HCT116 (cell line): Measurements from ENCODE around the gene SCTR. TPM values are rescaled to one million over a fixed set of nuclear protein-coding genes. Genes with fewer than 3 reads are reported as not detected.

ENCODE experiments used
- ATAC-seq: fragments of 200-7000 bp; cut with Tn5 transposase; 2 replicates; pipeline ENCODE4 v1.9.1; 2020; ENCODE audit warnings: mild to moderate bottlenecking, moderate library complexity
- BruUV-seq: library from RNA; stranded (reverse); fragments of 400-500 nt; replicated peaks from 2 replicates; lab custom pipeline; 2021; lab: Mats Ljungman, UMichigan
- CTCF ChIA-PET: fragments of 300-600 bp; sonication (Branson Sonifier 250); formaldehyde crosslinking; loops from one replicate; lab custom pipeline; 2021; ENCODE audit warnings: antibody characterized with exemption; lab: Charles Lee
- POLR2A ChIA-PET: fragments of 300-600, 350-600 bp; sonication (Branson Sonifier 250); formaldehyde crosslinking; loops from one replicate; lab custom pipeline; 2021; ENCODE audit warnings: antibody characterized with exemption; lab: Charles Lee
- RAD21 ChIA-PET, 2 experiments: fragments of 300-600 bp; sonication (Branson Sonifier 250); formaldehyde crosslinking; loops; one replicate each; lab custom pipeline; 2023; ENCODE audit warnings: low total read pairs in 2 of 2; ENCODE audit not compliant: uncharacterized antibody in 2 of 2, unreplicated experiment in 2 of 2, low non-redundant PET in 1 of 2; lab: Charles Lee
- DNase-seq: peaks from one replicate; pipeline ENCODE4 v3.0.0-alpha.2; 2010; ENCODE audit warnings: low read depth, low spot score
- H2AFZ ChIP-seq: fragments of 200-600 bp; shearing (Covaris generic), sonication (generic); 2 replicates; pipeline ENCODE4 v1.6.1; 2017; ENCODE audit warnings: low read depth, mixed run types, mixed read lengths, antibody characterized with exemption, low read length; ENCODE audit not compliant: poor library complexity, severe bottlenecking
- H3K27ac ChIP-seq: 2 replicates; pipeline ENCODE4 v1.5.1; 2012; ENCODE audit warnings: low read depth, low read length
- H3K27me3 ChIP-seq: fragments of 200-600 bp; sonication (generic); 2 replicates; pipeline ENCODE4 v1.6.1; 2016; ENCODE audit warnings: mixed run types, low read length, mixed read lengths; ENCODE audit not compliant: insufficient read depth
- H3K36me3 ChIP-seq, 2 experiments: fragments of 200-500 bp in 1 of 2; fragments of 200-600 bp in 1 of 2; sonication (Bioruptor generic) in 1 of 2; sonication (generic) in 1 of 2; 2 replicates each; pipeline versions ENCODE4 v1.5.1 to v1.6.1; 2014 to 2016; ENCODE audit warnings: low read length in 2 of 2, inconsistent platforms in 1 of 2, mixed read lengths in 1 of 2, mixed run types in 1 of 2; ENCODE audit not compliant: insufficient read depth in 2 of 2, control insufficient read depth in 1 of 2
- H3K4me1 ChIP-seq, 2 experiments: fragments of 200-600 bp in 1 of 2; sonication (generic) in 1 of 2; 2 replicates each; pipeline versions ENCODE4 v1.5.1 to v1.6.1; 2012 to 2017; ENCODE audit warnings: low read length in 2 of 2, inconsistent platforms in 1 of 2, mild to moderate bottlenecking in 1 of 2, mixed read lengths in 1 of 2, mixed run types in 1 of 2, moderate library complexity in 1 of 2; ENCODE audit not compliant: insufficient read depth in 2 of 2, control insufficient read depth in 1 of 2
- H3K4me2 ChIP-seq: fragments of 200-600 bp; sonication (generic); 2 replicates; pipeline ENCODE4 v1.6.1; 2017; ENCODE audit warnings: mixed run types, low read length, mixed read lengths
- H3K4me3 ChIP-seq, 2 experiments: fragments of 200-600 bp in 1 of 2; sonication (generic) in 1 of 2; replicated peaks in 1 of 2; 2 replicates each; pipeline ENCODE4 v1.5.1; 2011 to 2016; ENCODE audit warnings: low read length in 2 of 2, control low read depth in 1 of 2, low read depth in 1 of 2, mild to moderate bottlenecking in 1 of 2, mixed read lengths in 1 of 2, mixed run types in 1 of 2
- H3K79me2 ChIP-seq: fragments of 200-600 bp; sonication (generic); 2 replicates; pipeline ENCODE4 v1.6.1; 2017; ENCODE audit warnings: mild to moderate bottlenecking, mixed run types, low read length, moderate library complexity, mixed read lengths; ENCODE audit not compliant: insufficient read depth
- H3K9ac ChIP-seq: fragments of 200-600 bp; sonication (generic); 2 replicates; pipeline ENCODE4 v1.6.1; 2016; ENCODE audit warnings: low read length, mixed read lengths
- H3K9me2 ChIP-seq: fragments of 200-600 bp; sonication (generic), shearing (Covaris generic); 2 replicates; pipeline ENCODE4 v1.6.1; 2017; ENCODE audit warnings: mixed run types, mild to moderate bottlenecking, moderate library complexity; ENCODE audit not compliant: insufficient read depth
- H3K9me3 ChIP-seq, 2 experiments: fragments of 200-500 bp in 1 of 2; fragments of 200-600 bp in 1 of 2; sonication (Bioruptor generic) in 1 of 2; sonication (generic) in 1 of 2; 2 replicates each; pipeline ENCODE4 v1.6.1; 2014 to 2017; ENCODE audit warnings: low read length in 2 of 2, mixed read lengths in 2 of 2, inconsistent platforms in 1 of 2, low read depth in 1 of 2, mild to moderate bottlenecking in 1 of 2, mixed run types in 1 of 2, moderate library complexity in 1 of 2; ENCODE audit not compliant: control insufficient read depth in 1 of 2, insufficient read depth in 1 of 2
- H4K20me1 ChIP-seq: fragments of 200-600 bp; sonication (generic), shearing (Covaris generic); 2 replicates; pipeline ENCODE4 v1.6.1; 2017; ENCODE audit warnings: mixed run types, mild to moderate bottlenecking, moderate library complexity; ENCODE audit not compliant: insufficient read depth
- CBX3 ChIP-seq: IDR thresholded peaks from 2 replicates; pipeline ENCODE4 v1.6.1; 2012; ENCODE audit warnings: low read depth
- EGR1 ChIP-seq: IDR thresholded peaks from 2 replicates; pipeline ENCODE4 v1.6.1; 2012; ENCODE audit warnings: low read depth
- EZH2 ChIP-seq: fragments of 200-600 bp; sonication (generic); IDR thresholded peaks from 2 replicates; pipeline ENCODE4 v1.6.1; 2017; ENCODE audit warnings: antibody characterized with exemption, mixed run types
- EZH2phosphoT487 ChIP-seq: fragments of 200-600 bp; IDR thresholded peaks from 2 replicates; pipeline ENCODE4 v1.6.1; 2018; ENCODE audit warnings: antibody characterized with exemption, borderline replicate concordance
- FOSL1 ChIP-seq: IDR thresholded peaks from 2 replicates; pipeline ENCODE4 v1.6.1; 2012; ENCODE audit warnings: low read depth
- JUND ChIP-seq: IDR thresholded peaks from 2 replicates; pipeline ENCODE4 v1.6.1; 2012
- MAX ChIP-seq: IDR thresholded peaks from 2 replicates; pipeline ENCODE4 v1.6.1; 2012
- POLR2AphosphoS5 ChIP-seq: IDR thresholded peaks from 2 replicates; pipeline ENCODE4 v1.6.1; 2011; ENCODE audit warnings: mild to moderate bottlenecking, low read depth, low read length, moderate library complexity
- RAD21 ChIP-seq: IDR thresholded peaks from 2 replicates; pipeline ENCODE4 v1.6.1; 2012; ENCODE audit warnings: low read depth, mild to moderate bottlenecking
- REST ChIP-seq: IDR thresholded peaks from 2 replicates; pipeline ENCODE4 v1.6.1; 2012; ENCODE audit warnings: low read depth
- SIN3A ChIP-seq: IDR thresholded peaks from 2 replicates; pipeline ENCODE4 v1.6.1; 2012; ENCODE audit warnings: low read depth
- SRF ChIP-seq: IDR thresholded peaks from 2 replicates; pipeline ENCODE4 v1.6.1; 2012; ENCODE audit warnings: low read depth
- ZFX ChIP-seq: fragments of 450-650 bp; IDR thresholded peaks from 2 replicates; pipeline ENCODE4 v1.6.1; 2017
- ZNF274 ChIP-seq: fragments of 200-500 bp; sonication (Bioruptor generic); IDR thresholded peaks from 2 replicates; pipeline ENCODE4 v1.6.1; 2014; ENCODE audit warnings: mild to moderate bottlenecking, low read depth, low read length, inconsistent platforms
- intact Hi-C: fragments of 100-400 bp; cut with micrococcal nuclease; formaldehyde crosslinking; loops from 2 replicates; pipeline ENCODE4 v1.10.0; 2022
- total RNA-seq: library from RNA; stranded (reverse); gene quantifications from one replicate; pipeline ENCODE4 v1.2.1, GENCODE V29; 2021; ENCODE audit not compliant: unreplicated experiment
- TF ChIP-seq, protein P1 (sequence below), 3 experiments: fragments of 200-600 bp in 1 of 3; sonication (generic) in 1 of 3; IDR thresholded peaks in 2 of 3; conservative IDR thresholded peaks in 1 of 3; 2 replicates each; pipeline ENCODE4 v1.5.1; 2012 to 2017; ENCODE audit warnings: low read depth in 2 of 3, low read length in 2 of 3, antibody characterized with exemption in 1 of 3, borderline replicate concordance in 1 of 3, control low read depth in 1 of 3, mild to moderate bottlenecking in 1 of 3, mixed read lengths in 1 of 3, mixed run types in 1 of 3, moderate library complexity in 1 of 3; ENCODE audit not compliant: insufficient read depth in 1 of 3
- TF ChIP-seq, protein P2 (sequence below): IDR thresholded peaks from 2 replicates; pipeline ENCODE4 v1.6.1; 2012
- TF ChIP-seq, protein P3 (sequence below): IDR thresholded peaks from 2 replicates; pipeline ENCODE4 v1.6.1; 2011; ENCODE audit warnings: mild to moderate bottlenecking, low read length, moderate library complexity; ENCODE audit not compliant: insufficient replicate concordance; ENCODE audit errors: extremely low read depth

Gene SCTR
- total RNA-seq, 1 experiment from 2014 or later, result not detected

DNA sequence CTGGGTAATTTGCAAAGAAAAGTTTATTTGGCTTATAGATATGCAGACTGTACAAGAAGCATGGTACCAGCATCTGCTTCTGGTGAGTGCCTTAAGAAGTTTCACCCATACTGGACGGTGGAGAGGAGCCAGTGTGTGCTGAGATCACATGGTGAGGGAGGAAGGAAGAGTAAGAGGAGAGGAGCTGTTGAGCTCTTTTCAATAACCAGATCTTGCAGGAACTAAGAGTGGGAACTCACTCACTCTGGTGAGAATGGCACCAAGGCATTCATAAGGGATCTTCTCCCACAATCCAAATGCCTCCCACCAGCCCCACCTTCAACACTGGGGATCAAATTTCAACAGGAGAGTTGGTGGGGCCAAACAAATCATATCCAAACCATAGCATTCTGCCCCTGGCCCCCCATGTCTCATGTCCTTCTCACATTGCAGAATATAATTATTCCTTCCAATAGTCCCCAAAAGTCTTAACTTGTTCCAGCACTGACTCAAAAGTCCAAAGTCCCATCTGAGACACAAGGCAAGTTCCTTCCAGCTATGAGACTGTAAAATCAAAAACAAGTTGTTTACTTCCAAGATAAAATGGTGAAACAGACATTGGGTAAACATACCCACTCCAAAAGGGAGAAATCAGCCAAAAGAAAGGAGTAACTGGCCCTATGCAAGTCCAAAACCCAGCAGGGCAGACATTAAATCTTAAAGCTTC, 104.3 kb downstream of the SCTR start:
- TF ChIP-seq JUND (no peak), EZH2phosphoT487 (no peak), ZFX (no peak), SRF (no peak), MAX (no peak), SIN3A (no peak), EZH2 (no peak), ZNF274 (no peak), CBX3 (no peak), EGR1 (no peak), REST (no peak), RAD21 (no peak), FOSL1 (no peak), POLR2AphosphoS5 (no peak)
- TF ChIP-seq, protein P1, sequence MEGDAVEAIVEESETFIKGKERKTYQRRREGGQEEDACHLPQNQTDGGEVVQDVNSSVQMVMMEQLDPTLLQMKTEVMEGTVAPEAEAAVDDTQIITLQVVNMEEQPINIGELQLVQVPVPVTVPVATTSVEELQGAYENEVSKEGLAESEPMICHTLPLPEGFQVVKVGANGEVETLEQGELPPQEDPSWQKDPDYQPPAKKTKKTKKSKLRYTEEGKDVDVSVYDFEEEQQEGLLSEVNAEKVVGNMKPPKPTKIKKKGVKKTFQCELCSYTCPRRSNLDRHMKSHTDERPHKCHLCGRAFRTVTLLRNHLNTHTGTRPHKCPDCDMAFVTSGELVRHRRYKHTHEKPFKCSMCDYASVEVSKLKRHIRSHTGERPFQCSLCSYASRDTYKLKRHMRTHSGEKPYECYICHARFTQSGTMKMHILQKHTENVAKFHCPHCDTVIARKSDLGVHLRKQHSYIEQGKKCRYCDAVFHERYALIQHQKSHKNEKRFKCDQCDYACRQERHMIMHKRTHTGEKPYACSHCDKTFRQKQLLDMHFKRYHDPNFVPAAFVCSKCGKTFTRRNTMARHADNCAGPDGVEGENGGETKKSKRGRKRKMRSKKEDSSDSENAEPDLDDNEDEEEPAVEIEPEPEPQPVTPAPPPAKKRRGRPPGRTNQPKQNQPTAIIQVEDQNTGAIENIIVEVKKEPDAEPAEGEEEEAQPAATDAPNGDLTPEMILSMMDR (IDR thresholded peaks at IDR 0.05 in 2 of 3, conservative IDR thresholded peaks at IDR 0.05 in 1 of 3; ENCODE audit: borderline replicate concordance in 1 of 3, insufficient read depth in 1 of 3, low read depth in 2 of 3, low read length in 2 of 3), result no peak
- TF ChIP-seq, protein P2, sequence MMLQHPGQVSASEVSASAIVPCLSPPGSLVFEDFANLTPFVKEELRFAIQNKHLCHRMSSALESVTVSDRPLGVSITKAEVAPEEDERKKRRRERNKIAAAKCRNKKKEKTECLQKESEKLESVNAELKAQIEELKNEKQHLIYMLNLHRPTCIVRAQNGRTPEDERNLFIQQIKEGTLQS, result no peak
- TF ChIP-seq, protein P3, sequence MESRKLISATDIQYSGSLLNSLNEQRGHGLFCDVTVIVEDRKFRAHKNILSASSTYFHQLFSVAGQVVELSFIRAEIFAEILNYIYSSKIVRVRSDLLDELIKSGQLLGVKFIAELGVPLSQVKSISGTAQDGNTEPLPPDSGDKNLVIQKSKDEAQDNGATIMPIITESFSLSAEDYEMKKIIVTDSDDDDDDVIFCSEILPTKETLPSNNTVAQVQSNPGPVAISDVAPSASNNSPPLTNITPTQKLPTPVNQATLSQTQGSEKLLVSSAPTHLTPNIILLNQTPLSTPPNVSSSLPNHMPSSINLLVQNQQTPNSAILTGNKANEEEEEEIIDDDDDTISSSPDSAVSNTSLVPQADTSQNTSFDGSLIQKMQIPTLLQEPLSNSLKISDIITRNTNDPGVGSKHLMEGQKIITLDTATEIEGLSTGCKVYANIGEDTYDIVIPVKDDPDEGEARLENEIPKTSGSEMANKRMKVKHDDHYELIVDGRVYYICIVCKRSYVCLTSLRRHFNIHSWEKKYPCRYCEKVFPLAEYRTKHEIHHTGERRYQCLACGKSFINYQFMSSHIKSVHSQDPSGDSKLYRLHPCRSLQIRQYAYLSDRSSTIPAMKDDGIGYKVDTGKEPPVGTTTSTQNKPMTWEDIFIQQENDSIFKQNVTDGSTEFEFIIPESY, result no peak
- H3K27me3 ChIP-seq, result no peaks in the 10 kb centered on the region
- H4K20me1 ChIP-seq, result no peaks in the 10 kb centered on the region
- no peak overlapping the region for H3K4me2 ChIP-seq
- H2AFZ ChIP-seq, result no peak overlapping the region
- H3K9me3 ChIP-seq, result peaks cover 3 to 4% of the 10 kb centered on the region in 2 experiments; a peak in 2 of 4 replicates
- ChIA-PET CTCF (no interaction called here), POLR2A (no interaction called here), RAD21 (no interaction called here)
- H3K4me1 ChIP-seq, result no peaks in the 10 kb centered on the region
- no TSS peak for BruUV-seq
- DNase-seq (no peak), ATAC-seq (no peak)
- no peak overlapping the region for H3K27ac ChIP-seq
- H3K4me3 ChIP-seq, result no peak overlapping the region
- H3K9ac ChIP-seq, result no peak overlapping the region
- H3K79me2 ChIP-seq, result no peaks in the 10 kb centered on the region
- H3K36me3 ChIP-seq, result no peaks in the 10 kb centered on the region
- no peaks in the 10 kb centered on the region for H3K9me2 ChIP-seq
- intact Hi-C loops, result no loop called here
